Activated naive CD4-positive, alpha-beta T cell treated with anti-CD3 and anti-CD28 coated beads, Interleukin-2, amount 50 U/mL, for 16 hours (primary cell): ENCODE data around the gene LRRC41.
"Not testable (repeated sequence)": the region's sequence is repeated elsewhere in the genome, so short reads cannot be mapped to it uniquely, and the experiment has no call there.

Source experiments
- DNase-seq: peaks from one replicate; pipeline ENCODE4 v3.0.0-alpha.2; 2020

The LRRC41 gene, protein sequence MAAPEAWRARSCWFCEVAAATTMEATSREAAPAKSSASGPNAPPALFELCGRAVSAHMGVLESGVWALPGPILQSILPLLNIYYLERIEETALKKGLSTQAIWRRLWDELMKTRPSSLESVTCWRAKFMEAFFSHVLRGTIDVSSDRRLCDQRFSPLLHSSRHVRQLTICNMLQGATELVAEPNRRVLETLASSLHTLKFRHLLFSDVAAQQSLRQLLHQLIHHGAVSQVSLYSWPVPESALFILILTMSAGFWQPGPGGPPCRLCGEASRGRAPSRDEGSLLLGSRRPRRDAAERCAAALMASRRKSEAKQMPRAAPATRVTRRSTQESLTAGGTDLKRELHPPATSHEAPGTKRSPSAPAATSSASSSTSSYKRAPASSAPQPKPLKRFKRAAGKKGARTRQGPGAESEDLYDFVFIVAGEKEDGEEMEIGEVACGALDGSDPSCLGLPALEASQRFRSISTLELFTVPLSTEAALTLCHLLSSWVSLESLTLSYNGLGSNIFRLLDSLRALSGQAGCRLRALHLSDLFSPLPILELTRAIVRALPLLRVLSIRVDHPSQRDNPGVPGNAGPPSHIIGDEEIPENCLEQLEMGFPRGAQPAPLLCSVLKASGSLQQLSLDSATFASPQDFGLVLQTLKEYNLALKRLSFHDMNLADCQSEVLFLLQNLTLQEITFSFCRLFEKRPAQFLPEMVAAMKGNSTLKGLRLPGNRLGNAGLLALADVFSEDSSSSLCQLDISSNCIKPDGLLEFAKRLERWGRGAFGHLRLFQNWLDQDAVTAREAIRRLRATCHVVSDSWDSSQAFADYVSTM

DNA sequence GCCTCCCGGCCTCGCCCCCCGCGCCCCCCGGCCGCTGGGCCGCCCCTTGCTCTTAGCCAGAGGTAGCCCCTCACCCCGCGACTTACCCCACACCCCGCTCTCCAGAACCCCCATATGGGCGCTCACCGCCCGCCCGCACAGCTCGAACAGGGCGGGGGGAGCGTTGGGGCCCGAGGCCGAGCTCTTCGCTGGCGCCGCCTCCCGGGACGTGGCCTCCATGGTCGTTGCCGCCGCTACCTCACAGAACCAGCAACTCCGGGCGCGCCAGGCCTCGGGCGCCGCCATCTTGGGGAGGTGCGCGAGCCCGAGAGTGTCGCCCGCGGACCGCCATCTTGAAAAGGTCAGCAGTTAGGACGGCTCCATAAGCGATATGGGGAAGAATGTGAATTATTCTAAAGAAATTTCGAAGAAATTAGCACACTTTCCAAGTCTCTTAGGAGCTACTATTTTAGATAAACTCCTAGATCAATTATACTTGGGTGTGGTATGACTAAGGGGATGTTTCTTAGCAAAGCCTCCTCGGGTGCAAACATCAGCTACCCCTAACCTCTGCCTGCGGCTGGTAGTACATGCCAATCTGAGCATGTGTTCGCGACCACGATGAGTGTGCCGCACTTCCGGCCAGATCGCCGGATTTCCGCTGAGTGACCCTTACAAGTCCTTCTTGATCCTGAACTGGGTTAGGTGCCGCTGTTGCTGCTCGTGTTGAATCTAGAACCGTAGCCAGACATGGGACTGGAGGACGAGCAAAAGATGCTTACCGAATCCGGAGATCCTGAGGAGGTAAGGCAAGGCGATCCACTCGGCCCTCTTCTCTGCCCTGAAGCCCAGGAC, at the start of gene LRRC41, which contains the start of gene UQCRH:
Gene LRRC41, minus strand, starts transcription at position 579 of the 834 bp plus-strand sequence. Its CDS starts 294 bp downstream, at position 285.
Gene UQCRH, plus strand, starts transcription at position 661 of the 834 bp plus-strand sequence. Its CDS starts 69 bp downstream, at position 730.
- DNase-seq: peak; percentile 92

DNA sequence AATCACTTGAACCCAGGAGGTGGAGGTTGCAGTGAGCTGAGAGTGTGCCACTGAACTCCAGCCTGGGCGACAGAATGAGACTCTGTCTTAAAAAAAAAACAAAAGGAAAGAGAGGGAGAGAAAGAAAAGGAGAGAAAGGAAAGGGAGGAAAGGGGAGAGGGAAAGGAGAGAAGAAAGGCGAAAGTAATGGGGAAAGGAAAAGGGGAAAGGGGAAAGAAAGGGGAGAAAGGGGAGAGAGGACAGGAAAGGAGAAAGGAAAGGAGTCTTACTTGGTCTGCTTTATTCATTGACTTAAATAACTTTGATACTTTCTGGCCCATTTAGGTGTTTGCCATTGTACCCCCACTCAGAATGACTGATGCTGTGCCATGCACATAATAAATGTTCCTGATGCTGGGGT, 48.9 kb upstream of the LRRC41 start:
- no peak for DNase-seq

DNA sequence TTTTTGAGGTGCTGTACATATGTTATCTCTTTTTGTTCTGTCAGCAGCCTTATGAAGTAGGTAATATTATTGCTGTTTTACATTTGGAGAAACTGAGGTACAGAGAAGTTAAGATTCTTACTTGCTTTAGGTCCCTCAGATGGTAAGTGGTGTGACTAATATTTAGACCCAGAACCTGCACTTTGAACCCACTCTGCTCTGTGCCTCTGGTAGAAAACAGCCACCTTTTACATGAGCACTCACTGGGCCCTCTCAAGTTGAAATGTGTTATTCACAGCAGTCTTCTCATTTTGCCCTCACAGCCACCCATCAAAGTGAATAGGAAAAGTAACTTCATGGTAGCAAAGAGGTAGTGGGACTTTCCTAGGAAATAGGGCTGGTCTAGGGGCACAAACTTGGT, 41.9 kb upstream of the LRRC41 start:
- DNase-seq: no peak

DNA sequence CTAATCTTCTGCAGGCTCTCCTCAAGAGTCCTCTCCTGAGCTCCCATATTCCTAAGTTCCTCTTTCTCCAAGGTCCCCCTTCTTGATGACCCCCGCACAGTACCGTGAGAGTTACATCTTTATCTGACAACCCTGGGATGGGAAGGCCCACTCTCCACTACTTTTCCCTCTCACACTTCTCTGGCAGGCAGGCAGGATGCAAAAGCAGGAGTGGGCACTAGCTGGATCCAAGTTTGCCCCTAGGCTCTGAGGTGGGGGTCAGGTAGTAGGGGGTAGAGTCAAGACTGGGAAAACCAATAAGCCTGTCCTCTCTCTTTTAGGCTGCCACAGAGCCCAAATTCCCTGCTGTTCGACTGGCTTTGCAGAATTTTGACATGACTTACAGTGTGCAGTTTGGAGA, 41.1 kb upstream of the LRRC41 start:
- DNase-seq: no peak

DNA sequence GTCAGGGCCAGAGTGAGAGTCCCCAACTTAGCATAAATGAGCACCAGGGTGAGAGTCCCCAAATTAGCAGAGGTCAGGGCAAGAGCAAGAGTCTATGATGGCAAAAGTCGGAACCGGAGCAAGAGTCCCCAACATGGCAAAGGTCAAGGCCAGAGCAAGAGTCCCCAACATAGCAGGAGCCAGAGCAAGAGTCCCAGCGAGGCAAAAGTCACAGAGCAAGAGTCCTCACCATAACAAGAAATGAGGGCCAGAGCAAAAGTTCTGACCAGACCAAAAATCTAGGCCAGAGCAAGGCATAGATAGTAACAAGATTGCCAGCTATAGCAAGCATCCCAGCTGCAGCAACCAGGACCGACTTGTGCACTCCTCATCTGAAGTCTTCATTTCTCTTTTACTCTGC, 40.3 kb upstream of the LRRC41 start:
- no peak for DNase-seq

DNA sequence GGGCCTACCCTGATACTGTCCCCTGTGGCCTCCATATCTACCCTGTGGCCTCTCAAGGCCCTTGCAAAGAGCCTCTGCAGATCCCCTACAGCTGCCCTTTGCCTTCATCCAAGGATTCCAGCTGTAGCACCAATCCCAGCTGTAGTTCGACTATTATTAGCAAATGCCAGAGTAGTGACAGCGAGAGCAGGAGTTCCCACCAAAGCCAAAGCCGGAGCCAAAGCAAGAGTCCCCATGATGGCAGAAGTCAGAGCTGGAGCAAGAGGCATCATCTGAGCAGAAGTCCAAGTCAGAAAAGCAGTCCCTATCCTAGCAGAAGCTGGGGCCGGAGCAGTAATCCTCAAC, 39.9 kb upstream of the LRRC41 start:
- DNase-seq: no peak

DNA sequence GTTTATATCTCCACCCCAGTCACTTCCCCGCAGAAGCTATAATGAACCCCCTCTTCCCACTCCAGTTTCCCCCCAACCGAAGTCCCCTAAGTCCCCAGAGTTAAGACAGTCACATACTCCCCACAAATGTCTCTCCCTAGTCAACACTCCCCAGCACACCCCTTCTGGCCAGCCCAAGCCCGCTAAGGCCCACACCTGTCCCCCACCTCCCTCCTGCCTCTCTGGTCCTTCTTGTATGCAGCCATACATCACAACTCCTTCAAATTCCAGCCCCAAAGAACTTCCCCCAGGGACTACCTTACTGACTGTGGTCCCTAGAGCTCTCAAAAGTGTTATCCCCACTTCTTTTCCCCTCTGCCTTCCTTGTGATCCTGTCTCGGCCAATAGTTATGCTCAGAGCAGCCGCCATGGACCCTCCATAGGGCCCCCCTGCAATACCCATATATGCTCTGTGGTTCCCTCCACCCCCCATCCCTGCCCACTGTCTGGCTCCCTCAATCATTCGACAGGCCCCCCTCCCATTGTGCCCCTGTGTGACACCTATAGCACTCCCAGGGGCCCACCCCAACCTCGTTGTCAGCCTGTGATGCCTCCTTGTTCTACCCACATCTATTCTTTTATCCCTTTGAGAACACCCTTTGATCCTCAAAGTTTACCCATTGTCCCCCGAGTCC, 39.4 kb upstream of the LRRC41 start:
- DNase-seq: no peak

DNA sequence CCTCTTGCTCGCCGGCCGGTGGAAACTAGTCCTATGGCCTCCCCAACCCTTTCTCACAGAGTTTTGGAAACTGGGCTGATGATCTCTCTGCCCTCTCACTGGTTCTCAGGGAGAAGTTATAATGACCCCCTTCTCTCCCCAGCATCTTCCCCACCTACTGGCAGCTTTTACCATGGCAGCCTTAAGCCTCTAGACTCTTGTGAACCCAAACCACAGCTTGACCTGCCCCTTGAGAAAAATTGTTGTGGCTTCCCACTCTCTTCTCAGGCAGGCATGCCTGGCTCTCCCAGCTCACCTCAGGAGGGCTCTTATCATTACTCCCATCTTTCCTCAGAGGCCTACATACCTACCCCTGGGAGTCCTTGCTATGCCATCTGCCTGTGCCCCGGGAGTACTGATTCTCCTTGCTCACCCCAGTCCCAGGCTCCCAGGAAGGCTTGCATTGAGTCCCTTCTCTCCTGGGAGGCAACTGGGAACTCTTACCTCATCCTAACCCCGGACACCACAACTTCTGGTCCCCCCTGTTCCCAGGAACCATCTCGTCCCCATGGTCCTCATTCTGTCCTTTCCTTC, 38.8 kb upstream of the LRRC41 start:
- DNase-seq: no peak

DNA sequence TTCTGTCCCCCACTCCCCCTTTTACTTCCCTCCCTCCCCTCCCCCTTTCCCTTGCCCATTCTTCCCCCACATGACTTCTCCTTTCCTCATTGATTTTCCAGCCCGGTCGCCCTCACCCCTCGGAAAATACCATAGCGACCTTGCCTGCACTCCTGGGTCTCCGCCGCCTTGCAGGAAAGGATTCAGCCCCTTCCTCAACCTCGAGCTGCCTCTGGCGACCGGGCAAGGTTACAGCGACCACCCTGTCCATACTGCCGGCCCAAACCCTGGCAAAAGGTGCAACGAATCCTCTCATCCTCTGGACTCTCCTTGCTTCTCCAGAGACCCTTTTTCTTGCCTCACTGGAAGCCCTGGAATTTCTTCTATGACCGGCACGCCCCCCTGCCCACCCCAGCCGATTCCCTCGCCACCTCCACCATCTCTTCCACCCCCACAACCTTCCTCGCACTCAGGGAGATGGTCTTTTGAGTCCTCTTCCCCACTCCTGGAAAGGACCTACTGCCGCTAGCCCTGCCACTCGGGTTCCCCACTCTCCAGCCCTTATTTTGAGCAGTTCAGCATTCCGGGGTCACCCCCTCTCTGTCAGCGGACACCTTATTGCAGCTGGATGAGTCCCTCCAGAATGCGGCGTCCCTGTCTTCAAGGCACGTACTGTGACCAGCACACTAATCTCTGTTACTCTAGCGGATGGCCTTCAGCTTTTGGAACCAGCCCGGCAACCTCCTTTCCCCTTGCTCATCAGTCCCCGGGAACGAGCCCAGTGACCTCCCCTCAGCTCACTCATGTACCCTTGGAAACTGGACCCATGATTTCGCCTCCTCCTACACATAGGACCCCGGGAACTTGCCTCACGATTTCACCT, 38.0 kb upstream of the LRRC41 start:
- DNase-seq: no peak

DNA sequence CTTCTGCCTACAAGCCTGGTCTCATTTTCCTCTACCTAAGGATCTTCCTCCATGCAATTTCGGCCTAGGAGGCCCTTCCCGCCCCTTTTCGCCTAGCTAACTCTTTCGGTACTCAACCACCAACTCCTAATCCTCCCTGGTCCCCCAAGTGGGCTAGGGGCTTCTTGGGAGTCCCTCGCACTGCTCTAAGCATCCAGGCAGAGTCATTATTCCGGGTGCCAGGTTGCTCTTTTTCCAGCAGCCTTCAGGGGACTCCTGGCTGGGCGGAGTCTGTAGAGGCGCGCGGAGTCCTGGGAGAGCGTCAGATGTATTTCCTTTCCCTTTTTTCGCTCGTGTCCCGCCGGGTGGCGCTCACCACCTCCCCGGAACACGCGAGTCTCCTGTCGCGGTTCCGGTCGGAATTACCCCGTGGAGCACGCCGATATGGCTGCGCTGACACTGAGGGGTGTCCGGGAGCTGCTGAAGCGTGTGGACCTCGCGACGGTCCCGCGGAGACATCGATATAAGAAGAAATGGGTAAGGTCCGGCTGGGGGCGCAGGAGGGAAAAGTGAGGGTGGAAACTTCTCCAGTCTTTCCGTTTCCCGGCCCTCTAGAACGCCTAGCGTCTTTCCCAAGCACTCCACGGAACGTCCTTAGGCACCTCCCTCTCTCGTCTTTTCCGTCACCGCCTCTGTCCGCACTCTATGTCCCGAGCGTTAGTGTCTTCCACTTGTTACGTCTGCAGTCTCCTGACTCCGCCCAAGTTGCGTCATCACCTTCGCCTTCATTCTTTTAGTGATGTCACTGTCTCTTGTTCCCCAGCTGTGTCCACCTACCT, 37.2 kb upstream of the LRRC41 start, which contains the start of gene NSUN4:
Gene NSUN4, plus strand, starts transcription at position 404 of the 818 bp plus-strand sequence. Its CDS starts 20 bp downstream, at position 424.
- DNase-seq: peak; percentile 87

DNA sequence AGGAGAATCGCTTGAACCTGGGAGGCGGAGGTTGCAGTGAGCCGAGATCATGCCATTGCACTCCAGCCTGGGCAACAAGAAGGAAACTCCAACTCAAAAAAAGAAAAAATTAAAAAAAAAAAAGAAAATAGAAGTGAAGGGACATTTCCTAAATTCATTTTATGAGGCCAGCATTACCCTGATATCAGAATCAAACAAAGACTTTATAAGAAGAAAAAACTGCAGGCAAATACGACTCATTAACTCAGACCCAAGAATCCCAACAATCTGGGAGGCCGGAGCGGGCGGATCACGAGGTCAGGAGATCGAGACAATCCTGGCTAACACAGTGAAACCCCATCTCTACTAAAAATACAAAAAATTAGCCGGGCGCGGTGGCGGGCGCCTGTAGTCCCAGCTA, 34.0 kb upstream of the LRRC41 start:
- not testable (repeated sequence) for DNase-seq

DNA sequence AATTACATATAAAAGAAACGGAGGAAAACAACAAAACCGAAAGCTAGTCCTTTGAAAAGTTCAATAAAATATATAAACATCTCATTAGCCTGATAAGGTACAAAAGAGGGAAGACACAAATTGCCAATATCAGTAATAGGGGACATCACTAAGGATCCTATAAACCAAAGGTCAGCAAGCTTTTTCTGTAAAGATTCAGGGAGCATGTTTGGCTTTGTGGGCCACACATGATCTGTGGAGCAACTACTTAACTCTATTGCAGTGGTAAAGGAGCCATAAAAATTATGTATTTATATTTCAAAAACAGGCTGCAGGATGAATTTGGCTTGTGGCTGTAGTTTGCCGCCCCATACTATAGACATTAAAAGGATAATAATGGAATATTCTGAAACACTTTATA, 31.7 kb upstream of the LRRC41 start:
- DNase-seq: no peak

DNA sequence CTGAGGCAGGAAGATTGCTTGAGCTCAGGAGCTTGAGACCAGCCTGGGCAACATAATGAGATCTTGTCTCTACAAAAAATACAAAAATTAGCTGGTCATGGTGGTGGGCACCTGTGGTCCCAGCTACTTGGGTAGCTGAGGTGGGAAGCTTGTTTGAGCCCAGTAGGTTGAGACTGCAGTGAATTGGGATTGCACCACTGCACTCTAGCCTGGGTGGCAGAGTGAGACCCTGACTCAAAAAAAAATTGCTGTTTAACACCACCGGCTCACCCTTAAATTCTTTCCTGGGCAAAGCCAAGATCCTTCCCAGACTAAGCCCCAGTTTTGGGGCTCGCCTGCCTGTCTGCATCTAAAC, 30.6 kb upstream of the LRRC41 start:
- DNase-seq: no peak

DNA sequence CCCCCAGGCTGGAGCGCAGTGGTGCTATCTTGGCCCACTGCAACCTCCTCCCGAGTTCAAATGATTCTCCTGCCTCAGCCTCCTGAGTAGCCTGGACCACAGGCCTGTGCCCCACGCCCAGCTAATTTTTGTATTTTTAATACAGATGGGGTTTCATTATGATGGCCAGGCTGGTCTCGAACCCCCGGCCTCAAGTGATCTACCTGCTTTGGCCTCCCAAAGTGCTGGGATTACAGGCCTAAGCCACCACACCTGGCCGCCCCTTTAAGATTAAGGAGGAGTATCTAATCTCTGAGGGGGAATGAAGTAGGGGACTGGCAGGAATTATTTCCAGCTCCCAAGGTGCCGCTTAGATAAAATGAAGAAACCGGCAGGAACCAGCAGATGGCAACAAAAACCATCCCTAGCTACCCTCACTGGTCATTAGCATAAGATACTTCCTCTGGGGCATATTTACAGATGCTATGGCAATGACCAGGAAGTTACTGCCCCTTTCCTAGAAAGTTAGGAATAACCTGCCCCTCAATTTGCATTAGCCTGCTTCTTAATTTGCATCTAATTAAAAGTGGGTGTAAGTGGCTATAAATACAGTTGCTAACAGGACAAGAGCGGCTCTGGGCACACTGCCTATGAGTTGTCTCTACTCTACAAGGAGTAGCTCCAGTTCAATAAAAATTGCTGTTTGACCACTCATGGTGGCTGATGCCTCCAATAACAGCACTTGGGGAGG, 30.0 kb upstream of the LRRC41 start:
- no peak for DNase-seq

DNA sequence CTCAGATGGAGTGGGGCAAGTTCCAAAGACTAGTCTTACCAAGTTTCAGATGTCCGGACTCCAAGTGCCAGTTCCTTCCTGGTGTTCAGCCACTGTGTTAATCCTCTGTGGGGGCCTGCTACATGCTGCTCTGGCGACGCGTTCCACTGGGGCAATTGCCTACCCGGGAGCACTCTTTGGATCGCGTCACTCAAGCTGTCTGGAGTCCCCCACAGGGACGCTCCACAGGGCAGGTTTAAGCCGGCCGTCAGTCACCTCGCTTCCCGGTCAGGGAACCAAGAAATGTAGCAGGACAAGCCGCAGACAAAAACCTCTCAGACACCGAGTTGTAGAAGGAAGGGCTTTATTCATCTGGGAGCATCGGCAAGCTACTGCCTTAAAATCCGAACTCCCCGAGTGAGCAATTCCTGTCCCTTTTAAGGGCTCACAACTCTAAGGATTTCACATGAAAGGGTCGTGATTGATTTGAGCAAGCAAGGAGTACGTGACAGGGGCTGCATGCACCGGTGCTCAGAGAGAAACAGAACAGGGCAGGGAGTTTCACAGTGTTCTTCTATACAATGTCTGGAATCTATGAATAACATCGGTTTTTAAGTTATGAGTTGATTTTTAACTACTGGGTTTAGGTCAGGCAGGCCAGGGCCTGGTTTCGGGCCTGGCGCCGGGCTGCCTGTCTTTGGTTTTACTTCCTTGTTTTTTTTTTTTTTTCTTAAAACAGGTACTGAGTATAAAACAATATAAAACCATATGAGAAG, 28.5 kb upstream of the LRRC41 start:
- not testable (repeated sequence) for DNase-seq

DNA sequence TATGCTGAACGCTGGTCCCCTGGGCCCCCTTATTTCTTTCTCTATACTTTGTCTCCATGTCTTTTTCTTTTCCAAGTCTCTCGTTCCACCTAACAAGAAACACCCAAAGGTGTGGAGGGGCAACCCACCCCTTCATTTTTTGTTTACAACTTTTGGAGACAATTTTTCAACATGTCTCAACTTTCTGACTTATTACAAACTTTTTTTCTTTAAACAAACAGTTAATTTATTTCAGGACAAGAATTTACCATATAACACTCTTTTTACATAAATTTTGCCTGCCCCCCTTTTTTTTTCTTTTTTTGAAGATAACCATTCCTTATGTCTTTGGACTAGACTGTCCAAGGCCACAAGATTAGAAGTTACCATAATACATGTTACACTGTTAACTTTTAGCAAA, 27.0 kb upstream of the LRRC41 start:
- not testable (repeated sequence) for DNase-seq

DNA sequence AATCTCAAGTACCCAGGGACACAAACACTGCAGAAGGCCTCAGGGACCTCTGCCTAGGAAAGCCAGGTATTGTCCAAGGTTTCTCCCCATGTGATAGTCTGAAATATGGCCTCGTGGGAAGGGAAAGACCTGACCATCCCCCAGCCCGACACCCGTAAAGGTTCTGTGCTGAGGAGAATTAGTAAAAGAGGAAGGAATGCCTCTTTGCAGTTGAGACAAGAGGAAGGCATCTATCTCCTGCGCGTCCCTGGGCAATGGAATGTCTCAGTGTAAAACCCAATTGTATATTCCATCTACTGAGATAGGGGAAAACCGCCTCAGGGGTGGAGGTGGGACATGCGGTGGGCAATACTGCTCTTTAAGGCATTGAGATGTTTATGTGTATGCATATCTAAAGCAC, 26.4 kb upstream of the LRRC41 start:
- not testable (repeated sequence) for DNase-seq

DNA sequence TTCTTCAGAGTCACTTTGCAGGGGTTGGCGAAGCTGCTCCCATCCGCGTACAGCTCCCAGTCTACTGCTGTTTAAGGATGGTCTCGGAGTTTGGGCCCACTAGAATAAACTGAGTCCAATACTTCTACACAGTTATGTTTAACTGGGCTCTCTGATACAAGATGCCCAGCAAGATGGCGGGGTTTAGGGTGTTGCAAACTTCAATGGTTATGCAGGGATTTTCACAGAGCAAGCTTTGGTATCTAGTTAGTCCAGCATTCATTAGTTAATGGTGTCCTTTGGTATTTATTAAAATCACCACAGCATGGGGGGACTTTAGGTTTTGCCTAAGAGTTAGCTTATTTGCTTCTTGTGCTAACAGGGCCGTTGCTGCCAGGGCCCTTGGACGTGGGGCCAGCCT, 24.8 kb upstream of the LRRC41 start:
- DNase-seq: not testable (repeated sequence)
